Mesendoderm (in vitro differentiated cells): ENCODE measurements around the gene SLC40A1. TPM values are rescaled to one million over a fixed set of nuclear protein-coding genes. Genes with fewer than 3 reads are reported as not detected.

ENCODE experiments used
- DNase-seq: peaks from one replicate; pipeline ENCODE4 v3.0.0; 2013
- H2AK5ac ChIP-seq: 2 replicates; pipeline ENCODE4 v1.6.1; 2013; ENCODE audit warnings: low read length, inconsistent platforms
- H2BK120ac ChIP-seq: 2 replicates; pipeline ENCODE4 v1.6.1; 2013; ENCODE audit warnings: low read depth, mild to moderate bottlenecking, low read length, moderate library complexity, mixed read lengths
- H2BK15ac ChIP-seq: replicated peaks from 2 replicates; pipeline ENCODE4 v1.6.1; 2013; ENCODE audit warnings: low read depth, mild to moderate bottlenecking, moderate library complexity
- H2BK5ac ChIP-seq: 2 replicates; pipeline ENCODE4 v1.6.1; 2013; ENCODE audit warnings: low read length, inconsistent platforms
- H3K18ac ChIP-seq: 2 replicates; pipeline ENCODE4 v1.6.1; 2013; ENCODE audit warnings: mild to moderate bottlenecking, low read length, mixed read lengths
- H3K23ac ChIP-seq: one replicate; pipeline ENCODE4 v1.6.1; 2013; ENCODE audit warnings: low read length
- H3K27ac ChIP-seq: 2 replicates; pipeline ENCODE4 v1.5.1; 2013; ENCODE audit warnings: low read depth, mild to moderate bottlenecking, inconsistent platforms, low read length, moderate library complexity
- H3K27me3 ChIP-seq: 2 replicates; pipeline ENCODE4 v1.6.1; 2013; ENCODE audit warnings: low read length, control low read depth, mild to moderate bottlenecking, inconsistent platforms; ENCODE audit not compliant: insufficient read depth, poor library complexity
- H3K36me3 ChIP-seq: 2 replicates; pipeline ENCODE4 v1.6.1; 2013; ENCODE audit warnings: low read length, inconsistent platforms; ENCODE audit not compliant: control insufficient read depth, insufficient read depth
- H3K4ac ChIP-seq: one replicate; pipeline ENCODE4 v1.6.1; 2013; ENCODE audit warnings: low read depth, mild to moderate bottlenecking, low read length, moderate library complexity
- H3K4me1 ChIP-seq: 2 replicates; pipeline ENCODE4 v1.6.1; 2013; ENCODE audit warnings: low read depth, low read length, inconsistent platforms; ENCODE audit not compliant: control insufficient read depth
- H3K4me2 ChIP-seq: 2 replicates; pipeline ENCODE4 v1.6.1; 2013; ENCODE audit warnings: low read length
- H3K4me3 ChIP-seq: 2 replicates; pipeline ENCODE4 v1.5.1; 2013; ENCODE audit warnings: mild to moderate bottlenecking, low read length
- H3K56ac ChIP-seq: one replicate; pipeline ENCODE4 v1.6.1; 2013; ENCODE audit warnings: low read length
- H3K79me1 ChIP-seq: 2 replicates; pipeline ENCODE4 v1.6.1; 2013; ENCODE audit warnings: low read length, inconsistent platforms
- H3K79me2 ChIP-seq: 2 replicates; pipeline ENCODE4 v1.6.1; 2013; ENCODE audit warnings: mild to moderate bottlenecking, low read length; ENCODE audit not compliant: control insufficient read depth, insufficient read depth
- H3K9ac ChIP-seq: 2 replicates; pipeline ENCODE4 v1.6.1; 2013; ENCODE audit warnings: low read length, inconsistent platforms
- H4K5ac ChIP-seq: one replicate; pipeline ENCODE4 v1.6.1; 2013; ENCODE audit warnings: low read length
- H4K8ac ChIP-seq: one replicate; pipeline ENCODE4 v1.6.1; 2013; ENCODE audit warnings: low read depth, mild to moderate bottlenecking, control low read depth, low read length, moderate library complexity
- WGBS: extraction: QIAGEN DNeasy Blood & Tissue Kit; methylation state at CpG from one replicate; pipeline ENCODE4 v1.1.7; 2013; ENCODE audit warnings: low lambda C conversion rate, missing lambda C conversion rate; ENCODE audit not compliant: insufficient coverage; ENCODE audit errors: extremely low coverage; 5-methylcytosine and 5-hydroxymethylcytosine counted together
- polyA plus RNA-seq, 2 experiments: library from polyadenylated mRNA; stranded (reverse); fragments of 200-250 nt; gene quantifications; one replicate each; pipeline ENCODE4 v1.2.3, GENCODE V29; 2013

Gene SLC40A1
- 0.06 TPM for polyA plus RNA-seq (2013, experiment 1 of 2)
- polyA plus RNA-seq (2013, experiment 2 of 2) = 0.08 TPM

- peak within 1 kb of the TSS; percentile 75 for H3K4me2 ChIP-seq
- DNase-seq = peak; percentile 71
- no peak within 1 kb of the TSS for H4K5ac ChIP-seq
- H3K56ac ChIP-seq = peak within 1 kb of the TSS; percentile 65
- H3K27me3 ChIP-seq = peaks cover 17% of the 10 kb centered on the region
- H2BK5ac ChIP-seq = no peak within 1 kb of the TSS
- peak within 1 kb of the TSS; percentile 26 for H3K9ac ChIP-seq
- no peak within 1 kb of the TSS for H2AK5ac ChIP-seq
- no peak within 1 kb of the TSS for H3K23ac ChIP-seq
- H4K8ac ChIP-seq = no peak within 1 kb of the TSS
- no peak within 1 kb of the TSS for H2BK120ac ChIP-seq
- H3K4ac ChIP-seq = no peak within 1 kb of the TSS
- no CpG with 5 or more reads among the region's 78 CpGs for WGBS
- H3K36me3 ChIP-seq = no peaks in the 10 kb centered on the region
- H3K27ac ChIP-seq = peak within 1 kb of the TSS; percentile 24
- H3K4me3 ChIP-seq = peak within 1 kb of the TSS; percentile 19
- H3K18ac ChIP-seq = peak within 1 kb of the TSS; percentile 62
- peaks cover 5% of the 10 kb centered on the region for H3K4me1 ChIP-seq
- H3K79me1 ChIP-seq = no peaks in the 10 kb centered on the region
- no peak within 1 kb of the TSS for H2BK15ac ChIP-seq
- no peaks in the 10 kb centered on the region for H3K79me2 ChIP-seq
Measured at GRCh38 chr2:189580658-189581353, at the start of gene SLC40A1. Gene SLC40A1 (minus strand): TSS chr2:189580786. CDS start chr2:189580460, 326 bp downstream.

- H2BK15ac ChIP-seq = no peak overlapping the region
- no peak overlapping the region for H3K4me2 ChIP-seq
- no peak overlapping the region for H2AK5ac ChIP-seq
- H3K23ac ChIP-seq = no peak overlapping the region
- H3K56ac ChIP-seq = no peak overlapping the region
- H2BK5ac ChIP-seq = no peak overlapping the region
- WGBS = no CpG with 5 or more reads among the region's 10 CpGs
- H3K4me1 ChIP-seq = no peaks in the 10 kb centered on the region
- no peak overlapping the region for H2BK120ac ChIP-seq
- H3K27ac ChIP-seq = no peak overlapping the region
- H3K4me3 ChIP-seq = no peak overlapping the region
- DNase-seq = no peak
- H4K5ac ChIP-seq = no peak overlapping the region
- H3K27me3 ChIP-seq = no peaks in the 10 kb centered on the region
- no peaks in the 10 kb centered on the region for H3K79me2 ChIP-seq
- no peak overlapping the region for H3K9ac ChIP-seq
- H3K79me1 ChIP-seq = no peaks in the 10 kb centered on the region
- no peak overlapping the region for H3K4ac ChIP-seq
- H3K36me3 ChIP-seq = no peaks in the 10 kb centered on the region
- H4K8ac ChIP-seq = no peak overlapping the region
- H3K18ac ChIP-seq = no peak overlapping the region
Measured at GRCh38 chr2:189629531-189630453, 49.2 kb upstream of the SLC40A1 start.

GRCh38 chr2:189628817-189629530 lies 48.4 kb upstream of the SLC40A1 start:
- Histone ChIP-seq H3K36me3 (no peaks in the 10 kb centered on the region), H3K27ac (no peak overlapping the region), H3K4ac (no peak overlapping the region), H2BK5ac (no peak overlapping the region), H3K4me3 (no peak overlapping the region), H4K8ac (no peak overlapping the region), H3K79me1 (no peaks in the 10 kb centered on the region), H3K27me3 (no peaks in the 10 kb centered on the region), H4K5ac (no peak overlapping the region), H3K79me2 (no peaks in the 10 kb centered on the region), H3K56ac (no peak overlapping the region), H3K4me1 (no peaks in the 10 kb centered on the region), H2AK5ac (no peak overlapping the region), H3K23ac (no peak overlapping the region), H3K9ac (no peak overlapping the region), H2BK15ac (no peak overlapping the region), H2BK120ac (no peak overlapping the region), H3K18ac (no peak overlapping the region), H3K4me2 (no peak overlapping the region)
- WGBS = no CpG with 5 or more reads among the region's 9 CpGs
- DNase-seq = peak; percentile 25

- Histone ChIP-seq H3K18ac (no peak overlapping the region), H3K56ac (no peak overlapping the region), H3K4me3 (no peak overlapping the region), H3K23ac (no peak overlapping the region), H3K4me1 (no peaks in the 10 kb centered on the region), H2AK5ac (no peak overlapping the region), H3K9ac (no peak overlapping the region), H3K36me3 (no peaks in the 10 kb centered on the region), H3K79me1 (no peaks in the 10 kb centered on the region), H4K8ac (no peak overlapping the region), H3K4ac (no peak overlapping the region), H2BK15ac (no peak overlapping the region), H2BK120ac (no peak overlapping the region), H3K27me3 (no peaks in the 10 kb centered on the region), H3K27ac (no peak overlapping the region), H4K5ac (no peak overlapping the region), H3K4me2 (no peak overlapping the region), H3K79me2 (no peaks in the 10 kb centered on the region), H2BK5ac (no peak overlapping the region)
- DNase-seq = no peak
- WGBS = no CpG with 5 or more reads among the region's 1 CpG
Measured at GRCh38 chr2:189627789-189628188, 47.2 kb upstream of the SLC40A1 start.

GRCh38 chr2:189625636-189626035 lies 45.0 kb upstream of the SLC40A1 start:
- no CpG with 5 or more reads among the region's 2 CpGs for WGBS
- no peak overlapping the region for H3K27ac ChIP-seq
- no peak overlapping the region for H2BK15ac ChIP-seq
- no peaks in the 10 kb centered on the region for H3K27me3 ChIP-seq
- no peak for DNase-seq
- H3K18ac ChIP-seq = no peak overlapping the region
- no peak overlapping the region for H3K4ac ChIP-seq
- peaks cover 1% of the 10 kb centered on the region for H3K4me1 ChIP-seq
- H2BK120ac ChIP-seq = no peak overlapping the region
- H4K5ac ChIP-seq = no peak overlapping the region
- no peak overlapping the region for H3K4me2 ChIP-seq
- no peaks in the 10 kb centered on the region for H3K79me1 ChIP-seq
- no peak overlapping the region for H4K8ac ChIP-seq
- H3K79me2 ChIP-seq = no peaks in the 10 kb centered on the region
- H3K4me3 ChIP-seq = no peak overlapping the region
- no peaks in the 10 kb centered on the region for H3K36me3 ChIP-seq
- no peak overlapping the region for H2AK5ac ChIP-seq
- H3K9ac ChIP-seq = no peak overlapping the region
- no peak overlapping the region for H2BK5ac ChIP-seq
- no peak overlapping the region for H3K56ac ChIP-seq
- no peak overlapping the region for H3K23ac ChIP-seq
